Omental fat pad (tissue), 4 donors: ENCODE measurements around the gene KRT84. TPM values are rescaled to one million over a fixed set of nuclear protein-coding genes. Genes with fewer than 3 reads are reported as not detected.
A peak's percentile ranks its signal among the peaks of the same experiment; 100 is the strongest.

Experiments used
- ATAC-seq: fragments of 150-250 bp; one replicate; pipeline ENCODE4 v1.9.1; 2016; ENCODE audit warnings: mild to moderate bottlenecking, moderate library complexity; ENCODE audit not compliant: low FRiP score
- DNase-seq: peaks from one replicate; pipeline ENCODE4 v3.0.0-alpha.2; 2019; ENCODE audit warnings: low spot score
- total RNA-seq, 4 donors: library from RNA; depleted of rRNA; stranded (reverse); fragments of >200 nt; gene quantifications; one replicate each; pipeline ENCODE4 v1.1.0, GENCODE V29; 2016
- TF ChIP-seq, protein P1 (sequence below), 3 donors: fragments of 450-650 bp; IDR thresholded peaks; one replicate each; pipeline ENCODE4 v1.5.1; 2016 to 2017; ENCODE audit warnings: antibody characterized with exemption in 3 of 3, mild to moderate bottlenecking in 3 of 3, moderate library complexity in 2 of 3

The KRT84 gene
- total RNA-seq, 4 donors from 2014 or later: not detected

DNA sequence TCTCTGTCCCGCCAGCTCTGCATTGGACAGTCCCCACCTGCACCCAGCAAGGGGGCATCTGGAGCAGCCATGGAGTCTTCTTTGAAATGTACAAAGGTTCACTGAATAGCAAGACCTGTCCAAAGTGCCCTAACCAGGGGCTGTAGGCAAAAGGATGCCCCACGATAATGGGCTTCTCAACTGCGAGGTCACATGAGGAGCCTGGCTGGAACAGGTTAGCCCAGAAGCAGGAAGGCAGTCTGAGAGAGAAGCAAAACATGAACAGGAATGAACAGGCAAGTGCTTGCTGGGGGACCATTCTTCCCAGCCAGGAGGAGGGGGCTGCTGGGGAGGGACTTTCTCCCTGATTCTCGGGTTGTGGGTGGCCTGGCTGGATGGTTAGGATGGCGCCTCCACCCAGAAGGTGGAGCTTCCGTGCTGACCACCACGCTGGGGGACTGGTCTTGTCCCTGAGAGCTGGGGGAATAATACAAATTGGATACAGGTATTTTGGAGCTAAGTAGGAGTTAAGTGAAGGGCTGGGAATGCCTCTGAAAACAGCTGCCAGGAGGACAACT, 25.3 kb downstream of the KRT84 start:
- TF ChIP-seq, protein P1, sequence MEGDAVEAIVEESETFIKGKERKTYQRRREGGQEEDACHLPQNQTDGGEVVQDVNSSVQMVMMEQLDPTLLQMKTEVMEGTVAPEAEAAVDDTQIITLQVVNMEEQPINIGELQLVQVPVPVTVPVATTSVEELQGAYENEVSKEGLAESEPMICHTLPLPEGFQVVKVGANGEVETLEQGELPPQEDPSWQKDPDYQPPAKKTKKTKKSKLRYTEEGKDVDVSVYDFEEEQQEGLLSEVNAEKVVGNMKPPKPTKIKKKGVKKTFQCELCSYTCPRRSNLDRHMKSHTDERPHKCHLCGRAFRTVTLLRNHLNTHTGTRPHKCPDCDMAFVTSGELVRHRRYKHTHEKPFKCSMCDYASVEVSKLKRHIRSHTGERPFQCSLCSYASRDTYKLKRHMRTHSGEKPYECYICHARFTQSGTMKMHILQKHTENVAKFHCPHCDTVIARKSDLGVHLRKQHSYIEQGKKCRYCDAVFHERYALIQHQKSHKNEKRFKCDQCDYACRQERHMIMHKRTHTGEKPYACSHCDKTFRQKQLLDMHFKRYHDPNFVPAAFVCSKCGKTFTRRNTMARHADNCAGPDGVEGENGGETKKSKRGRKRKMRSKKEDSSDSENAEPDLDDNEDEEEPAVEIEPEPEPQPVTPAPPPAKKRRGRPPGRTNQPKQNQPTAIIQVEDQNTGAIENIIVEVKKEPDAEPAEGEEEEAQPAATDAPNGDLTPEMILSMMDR (IDR thresholded peaks at IDR 0.05): no peak
- no peak for ATAC-seq
- DNase-seq: no peak

DNA sequence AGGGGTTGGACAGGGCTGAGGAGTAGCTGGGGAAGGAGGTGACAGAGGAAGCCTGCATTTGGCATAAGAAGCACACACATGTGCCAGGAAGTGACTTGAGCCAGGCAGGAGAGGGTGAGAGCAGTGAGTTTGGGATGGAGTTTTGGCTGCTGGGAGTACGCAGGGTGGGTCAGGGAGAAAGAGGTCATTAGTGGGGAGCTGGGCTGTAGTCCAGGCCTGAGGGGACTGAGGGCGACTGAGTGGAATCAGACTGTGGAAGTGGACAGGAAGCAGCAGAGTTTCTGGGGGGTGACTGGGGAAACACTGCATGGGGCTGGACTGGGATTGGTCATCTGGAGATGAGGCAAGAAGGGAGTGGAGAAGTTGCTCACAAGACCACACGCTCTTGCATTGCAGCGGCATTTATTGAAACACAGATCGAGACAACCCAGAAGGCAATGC, 25.8 kb downstream of the KRT84 start:
- no peak for DNase-seq
- peak; percentile 26 for ATAC-seq
- TF ChIP-seq, protein P1 (IDR thresholded peaks at IDR 0.05): no peak

DNA sequence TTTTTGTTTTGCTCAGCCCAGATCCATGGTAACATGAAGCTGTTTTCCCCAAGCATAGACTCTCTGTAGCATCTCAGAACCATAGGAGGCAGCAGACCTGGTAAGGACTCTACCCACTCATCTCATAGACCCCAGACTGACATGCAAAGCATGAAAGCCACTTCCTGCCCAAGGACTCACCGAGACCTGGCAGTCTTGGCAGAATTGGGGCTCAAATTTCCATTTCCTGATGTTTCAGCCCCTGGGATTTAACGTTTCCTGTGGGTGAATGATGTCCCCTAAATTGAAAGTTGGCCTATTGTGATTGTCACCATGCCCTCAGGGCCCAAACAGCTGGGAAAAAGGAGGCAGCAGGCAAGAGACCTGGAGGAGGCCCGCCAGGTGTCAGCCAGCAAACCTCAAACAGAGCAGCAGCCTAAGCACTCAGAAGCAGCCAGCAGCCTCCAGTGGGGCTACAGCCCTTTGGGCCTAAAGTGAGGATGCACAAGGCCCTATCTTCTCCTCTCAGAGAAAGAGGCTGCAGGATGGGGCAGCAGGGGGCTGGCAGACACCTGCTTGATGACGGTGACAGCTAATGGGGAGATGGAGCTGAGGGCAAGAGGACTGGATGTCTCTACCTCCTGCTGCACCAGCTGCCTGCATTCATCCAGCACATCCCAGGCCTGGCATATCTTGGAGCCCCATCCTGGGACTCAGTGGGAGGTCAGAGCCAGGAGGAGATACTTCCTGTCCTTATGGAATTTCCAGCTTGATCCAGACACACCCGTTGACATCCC, 26.7 kb downstream of the KRT84 start:
- DNase-seq: no peak
- ATAC-seq: no peak
- TF ChIP-seq, protein P1 (IDR thresholded peaks at IDR 0.05): no peak

DNA sequence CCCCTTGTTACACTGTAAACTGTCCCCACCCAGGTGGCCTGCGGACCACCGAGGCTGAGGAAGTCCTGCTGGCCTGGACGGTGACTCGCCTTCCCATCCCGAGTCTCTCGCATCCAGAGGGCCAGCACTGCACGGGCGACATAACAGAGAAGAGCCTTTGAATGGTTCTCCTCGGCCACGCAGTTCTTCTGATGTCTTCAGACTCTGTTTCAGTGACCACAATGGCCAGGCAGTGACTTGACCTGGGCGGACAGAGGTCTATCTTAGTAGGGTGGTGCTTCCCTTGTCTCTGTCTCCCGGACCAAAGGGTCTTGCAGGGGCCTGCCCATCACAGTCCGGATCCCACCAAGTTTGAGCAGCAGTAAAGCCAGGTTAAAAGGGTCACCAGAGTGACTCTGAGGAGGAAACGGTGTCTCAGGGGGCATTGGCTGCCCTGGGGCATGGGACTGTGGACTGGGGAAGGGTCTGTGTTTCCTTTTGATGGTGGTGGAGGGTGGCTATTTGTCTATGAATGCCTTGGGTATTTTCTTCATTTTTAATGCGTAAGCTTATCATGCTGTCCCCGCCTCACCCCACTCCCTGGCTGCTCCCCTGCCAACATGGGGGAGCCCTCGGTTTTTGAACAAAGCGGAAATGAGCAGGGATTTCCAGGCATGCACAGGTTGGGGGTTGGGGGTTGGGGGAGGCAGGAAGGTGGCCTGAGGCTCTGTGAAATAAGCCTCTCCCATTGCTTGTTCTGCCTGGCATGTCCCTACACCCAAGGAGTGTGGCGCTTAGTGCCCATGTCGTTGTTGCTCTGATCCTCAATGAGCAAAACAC, 28.5 kb downstream of the KRT84 start:
- DNase-seq: no peak
- TF ChIP-seq, protein P1 (IDR thresholded peaks at IDR 0.05): no peak
- no peak for ATAC-seq

DNA sequence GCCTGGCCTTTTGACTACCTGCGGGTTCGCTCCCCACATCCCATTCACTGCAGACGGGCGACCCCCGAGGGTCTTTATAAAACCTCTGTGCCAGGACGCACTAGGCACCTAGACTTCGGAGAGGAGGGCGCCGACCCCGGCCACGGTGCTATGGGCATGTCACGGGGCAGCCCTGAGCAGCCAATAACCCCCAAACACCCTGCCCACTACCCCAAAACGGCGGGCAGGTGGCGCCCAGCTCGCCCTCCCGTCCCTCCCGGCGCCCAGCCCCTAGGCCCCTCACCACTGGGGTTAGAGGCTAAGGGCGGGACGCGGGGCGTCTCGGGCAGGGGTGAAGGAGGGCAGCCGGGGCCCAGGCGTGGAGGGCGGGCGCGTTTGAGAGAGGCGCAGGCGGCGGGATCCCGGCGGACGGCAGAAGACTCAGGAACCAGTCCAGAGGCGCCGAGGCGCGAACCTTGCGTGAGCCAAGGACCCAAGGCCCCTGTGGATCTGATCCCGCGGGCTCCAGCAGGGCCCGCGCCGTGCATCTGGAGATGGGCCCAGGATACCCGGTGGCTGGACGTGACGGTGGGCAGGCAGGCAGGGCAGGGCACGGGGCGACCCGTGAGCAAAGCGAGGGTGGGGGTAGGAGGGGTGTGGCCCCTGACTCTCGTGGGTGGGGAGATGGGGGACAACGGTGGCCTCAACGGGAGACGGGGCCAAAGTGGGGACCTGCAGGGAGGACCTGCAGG, 29.3 kb downstream of the KRT84 start:
- TF ChIP-seq, protein P1 (IDR thresholded peaks at IDR 0.05): no peak
- DNase-seq (no peak), ATAC-seq (no peak)

DNA sequence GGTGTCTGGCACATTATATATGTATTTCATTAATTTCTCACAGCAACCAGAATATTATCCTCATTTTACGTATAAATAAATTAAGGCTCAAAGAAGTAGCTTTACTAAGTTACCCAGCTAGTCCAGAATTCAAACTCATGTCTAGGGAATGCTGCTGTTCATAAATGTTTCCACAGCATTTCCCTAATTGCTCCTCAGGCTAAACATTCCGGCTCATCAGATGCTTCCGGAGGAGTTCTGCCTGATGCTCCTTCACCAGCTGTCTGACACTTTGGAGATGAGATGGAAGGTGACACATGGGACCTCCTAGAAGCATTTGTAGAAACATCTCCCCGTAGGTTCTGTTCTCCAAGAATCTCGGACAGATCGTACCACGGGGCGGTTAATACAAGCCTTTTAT, 30.3 kb downstream of the KRT84 start:
- DNase-seq (no peak), ATAC-seq (no peak)

More for the DNA sequence above, 30.3 kb downstream of the KRT84 start:
- TF ChIP-seq, protein P1 (IDR thresholded peaks at IDR 0.05): no peak
